ENCODE measurements around the gene ZCCHC12.
"Not testable (repeated sequence)": the region's sequence is repeated elsewhere in the genome, so short reads cannot be mapped to it uniquely, and the experiment has no call there.

Gene ZCCHC12

DNA sequence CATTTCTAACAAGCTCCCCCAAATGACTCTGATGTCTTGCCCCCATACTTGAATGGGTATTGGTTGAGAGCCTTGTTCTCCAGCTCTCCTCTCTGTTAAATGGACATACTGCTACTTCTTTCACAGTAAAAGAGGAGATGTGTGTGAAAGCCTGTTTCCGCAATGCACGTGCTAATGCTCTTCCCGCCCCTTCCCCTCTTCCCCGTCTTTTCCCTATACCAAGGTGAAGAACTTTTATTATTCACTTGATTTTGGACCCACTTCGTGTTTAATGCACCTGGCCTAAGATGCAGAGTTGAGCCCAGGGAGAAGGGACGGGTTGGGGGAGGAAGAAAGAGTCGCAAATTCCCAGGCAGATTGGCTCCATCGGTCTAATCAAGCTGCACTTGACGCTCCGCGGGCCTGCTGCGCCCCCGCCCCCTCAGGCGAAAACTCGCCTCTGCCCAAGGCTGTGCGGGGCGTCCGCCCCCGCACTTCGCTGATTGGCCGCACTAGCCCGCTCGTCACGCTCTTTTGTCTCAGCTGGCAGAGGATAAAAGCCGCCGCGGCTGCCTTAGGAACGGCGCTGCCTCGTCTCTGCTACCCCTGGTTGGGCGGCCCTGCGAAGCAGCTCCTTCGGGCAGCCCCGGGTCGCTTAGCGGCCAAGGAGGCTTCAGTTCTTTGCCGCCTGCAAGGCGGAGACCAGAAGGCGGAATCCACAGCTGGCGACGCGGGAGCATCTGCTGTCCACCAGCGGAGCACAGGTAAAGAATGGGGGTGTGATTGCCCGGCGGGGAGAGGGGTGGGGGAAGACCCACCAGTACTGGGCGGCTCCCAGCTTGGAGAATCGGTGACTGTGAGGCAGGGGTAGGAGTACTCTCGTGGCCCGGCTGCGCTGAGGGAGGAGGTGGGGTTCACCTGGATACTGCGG, at the start of gene ZCCHC12:
ZCCHC12 (plus strand) TSS at position 562 of the 910 bp plus-strand sequence. CDS start 1,421 bp downstream, outside the sequence.
- DNase-seq (ENCODE audit: low read depth) = no peak

- no peak for DNase-seq (ENCODE audit: low read depth)
Measured at GRCh38 chrX:118779581-118779980, 44.0 kb upstream of the ZCCHC12 start.

- no peak for DNase-seq (ENCODE audit: low read depth)
Measured at GRCh38 chrX:118780509-118780908, 43.1 kb upstream of the ZCCHC12 start.

- no peak for DNase-seq (ENCODE audit: low read depth)
Measured at GRCh38 chrX:118780911-118781310, 42.7 kb upstream of the ZCCHC12 start.

DNA sequence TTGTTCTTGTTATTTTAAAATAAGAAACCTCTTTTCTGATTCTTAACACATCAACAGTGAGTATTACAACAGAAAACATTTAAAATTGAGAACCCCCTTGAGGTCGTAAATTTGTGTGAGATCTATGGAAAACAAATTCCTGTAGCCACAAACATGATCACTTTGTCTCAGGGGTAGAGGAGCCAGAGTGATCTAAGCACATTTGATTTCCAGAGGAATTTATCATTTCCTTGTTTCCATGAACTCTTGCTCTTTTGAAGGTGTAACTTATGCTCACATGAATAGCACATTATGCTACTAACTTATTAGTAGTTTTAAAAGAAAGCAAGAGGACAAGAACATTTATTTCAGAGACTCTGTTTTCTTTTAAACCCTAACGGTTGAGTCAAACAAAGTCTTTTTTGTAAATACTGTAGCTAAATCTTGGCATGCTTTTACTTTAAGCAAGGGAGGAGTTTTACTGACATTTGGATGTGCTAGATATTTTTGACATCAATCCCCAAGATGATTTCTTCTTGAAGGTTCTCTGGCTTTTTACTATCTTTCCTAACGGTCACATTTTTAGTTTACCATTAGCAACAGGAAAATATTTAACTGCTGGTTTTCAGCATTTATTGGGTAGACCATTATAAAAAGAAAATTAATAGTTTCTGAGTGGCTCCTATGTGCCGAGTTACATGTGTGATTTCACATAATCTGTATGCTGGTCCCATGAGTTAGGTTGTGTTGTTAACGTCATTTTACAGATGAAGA, 27.9 kb upstream of the ZCCHC12 start:
- no peak for DNase-seq (ENCODE audit: low read depth)

- no peak for DNase-seq (ENCODE audit: low read depth)
Measured at GRCh38 chrX:118802857-118803256, 20.8 kb upstream of the ZCCHC12 start.

DNA sequence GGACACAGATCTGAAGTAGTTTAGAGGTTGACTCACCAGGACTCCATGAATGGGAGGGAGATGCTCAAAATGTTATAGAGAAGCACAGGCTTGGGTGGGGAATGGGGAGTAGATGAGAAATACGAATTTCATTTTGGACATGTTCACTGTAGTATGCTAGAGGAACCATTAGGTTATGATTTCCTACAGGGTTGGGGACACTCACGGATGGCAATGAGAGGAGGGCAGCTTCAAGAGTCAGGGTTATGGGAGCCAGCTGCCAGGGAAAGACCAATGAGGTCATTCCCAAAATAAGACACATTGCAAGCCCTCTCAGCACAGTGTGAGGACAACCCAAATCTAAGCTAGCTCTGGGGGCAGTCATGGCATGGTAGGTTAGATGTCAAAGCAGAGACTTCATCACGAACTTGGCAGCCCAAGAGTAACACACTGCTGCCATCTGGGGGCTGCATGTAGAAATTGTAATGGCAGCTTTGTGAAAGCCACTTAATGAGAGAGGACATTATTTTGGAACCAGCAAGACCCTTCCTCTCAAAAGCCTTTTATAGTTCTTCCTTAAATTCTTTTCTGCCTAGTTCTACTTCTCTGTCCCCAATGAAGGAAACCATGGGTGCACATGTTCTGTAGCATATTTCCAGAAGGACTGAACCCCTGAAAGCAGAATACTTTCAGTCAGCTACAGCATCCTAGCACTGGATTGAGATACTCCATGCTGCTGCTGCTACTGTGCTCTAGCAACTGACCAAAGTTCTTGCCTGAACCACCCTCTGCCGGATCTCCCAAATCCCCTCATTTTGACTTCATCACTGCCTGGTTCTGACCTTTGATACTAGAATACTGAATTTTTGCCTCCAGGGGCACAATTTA, 16.2 kb upstream of the ZCCHC12 start:
- DNase-seq (ENCODE audit: low read depth) = peak; percentile 9

GRCh38 chrX:118817257-118817656, 6.4 kb upstream of the ZCCHC12 start:
- not testable (repeated sequence) for DNase-seq (ENCODE audit: low read depth)

- DNase-seq (ENCODE audit: low read depth) = no peak
Measured at GRCh38 chrX:118824173-118824730, 628 bp downstream of the ZCCHC12 start.

GRCh38 chrX:118825227-118825626, 1.6 kb downstream of the ZCCHC12 start:
- no peak for DNase-seq (ENCODE audit: low read depth)

DNA sequence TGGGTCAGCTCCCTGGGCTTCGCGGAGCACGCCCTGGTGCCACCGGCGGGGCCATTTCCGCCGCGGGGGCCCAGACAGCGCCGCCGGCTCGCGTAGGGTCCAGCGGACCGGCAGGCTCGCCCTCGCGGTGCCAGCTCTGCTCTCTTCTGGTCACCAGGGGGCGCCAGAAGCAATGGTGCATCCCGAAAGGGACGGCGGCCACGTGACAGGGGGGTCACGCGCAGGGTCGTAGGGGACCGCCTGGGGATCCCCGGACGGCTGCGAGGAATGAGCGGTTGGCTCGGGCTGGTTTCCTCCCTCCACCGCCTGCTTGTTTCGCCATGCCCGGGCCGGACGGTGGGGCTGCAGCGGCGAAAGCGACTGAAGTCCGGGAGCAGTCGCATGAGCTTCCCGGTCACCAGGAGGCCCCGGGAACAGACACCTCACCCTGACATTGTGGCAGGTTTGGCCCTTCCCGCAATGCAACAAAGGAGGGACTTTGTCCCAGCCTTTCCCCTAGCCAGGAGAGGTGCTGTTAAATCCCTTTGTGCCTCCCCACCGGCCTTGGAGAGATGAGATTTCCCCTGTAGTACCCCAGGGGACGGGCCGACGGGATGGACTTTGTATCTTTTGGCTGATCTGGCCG, 15.8 kb downstream of the ZCCHC12 start:
- no peak for DNase-seq (ENCODE audit: low read depth)

DNA sequence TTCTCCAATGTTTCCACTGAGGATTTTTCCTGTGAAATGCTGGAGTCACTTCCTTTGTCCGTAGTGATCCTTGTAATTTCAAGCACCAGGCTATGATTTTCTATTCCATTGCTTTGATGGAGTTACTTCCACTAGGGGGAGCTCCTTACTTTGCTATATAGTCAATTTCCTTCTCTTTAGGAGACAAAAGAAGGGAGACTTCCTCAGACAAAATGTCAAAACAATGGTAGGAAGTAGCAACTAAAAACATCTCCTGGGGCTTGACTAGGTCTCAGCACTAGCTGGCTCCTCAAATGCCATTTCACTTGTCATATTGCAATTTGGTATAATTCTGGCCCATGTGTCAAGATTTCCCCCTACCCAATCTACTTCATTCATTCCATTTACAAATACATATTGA, 24.1 kb downstream of the ZCCHC12 start:
- DNase-seq (ENCODE audit: low read depth) = no peak

DNA sequence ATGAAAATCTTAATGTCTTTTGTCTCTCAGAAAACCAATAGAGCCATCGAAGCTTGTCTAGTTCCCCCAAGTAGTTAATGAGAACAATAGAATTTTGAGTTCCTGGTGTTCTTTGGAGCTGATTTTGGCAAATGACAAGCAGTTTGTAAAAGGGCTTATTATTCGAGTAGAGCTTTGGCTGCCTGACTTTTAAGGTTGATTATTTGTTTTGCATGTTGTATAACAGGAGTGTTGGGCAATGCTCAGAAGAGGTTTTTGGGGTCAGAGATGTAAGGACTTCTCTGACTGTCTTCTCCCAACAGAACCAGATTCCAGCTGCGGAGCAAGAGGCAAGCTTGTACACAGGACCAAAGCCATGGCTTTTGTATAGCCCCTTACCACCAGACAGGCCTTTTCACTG, 30.0 kb downstream of the ZCCHC12 start:
- DNase-seq (ENCODE audit: low read depth) = no peak

DNA sequence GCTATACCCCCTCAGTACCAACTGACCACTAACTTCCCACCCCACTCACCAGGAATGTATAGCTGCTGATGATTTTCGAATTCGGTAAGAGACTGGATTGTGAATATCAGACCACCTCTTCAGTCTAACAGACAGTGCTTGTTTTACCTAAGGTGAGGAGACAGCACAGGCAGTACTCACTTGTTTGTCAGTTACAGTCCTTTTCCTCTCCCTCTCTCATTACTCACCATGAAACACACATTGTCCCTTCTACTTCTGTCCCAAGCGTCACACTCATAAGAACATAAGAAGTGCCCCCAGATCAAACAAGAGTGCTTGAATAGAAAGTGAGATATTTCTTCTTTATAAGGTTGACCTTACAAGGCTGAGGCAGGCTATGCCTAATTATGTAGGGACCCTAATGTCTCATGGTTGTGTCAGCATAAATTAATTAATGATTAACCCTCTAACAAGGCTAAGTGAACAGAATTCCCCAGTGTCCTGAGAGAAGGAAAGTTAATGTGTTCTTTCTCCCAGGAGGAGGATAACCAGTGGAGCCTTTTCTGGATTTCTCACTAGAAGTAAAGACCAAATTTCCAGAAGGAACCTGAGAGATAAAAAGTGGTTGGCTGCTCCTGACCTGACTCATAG, 32.2 kb downstream of the ZCCHC12 start:
- DNase-seq (ENCODE audit: low read depth) = no peak

GRCh38 chrX:118857006-118857405, 33.4 kb downstream of the ZCCHC12 start:
- DNase-seq (ENCODE audit: low read depth) = no peak

- DNase-seq (ENCODE audit: low read depth) = no peak
Measured at GRCh38 chrX:118861338-118861737, 37.7 kb downstream of the ZCCHC12 start.

DNA sequence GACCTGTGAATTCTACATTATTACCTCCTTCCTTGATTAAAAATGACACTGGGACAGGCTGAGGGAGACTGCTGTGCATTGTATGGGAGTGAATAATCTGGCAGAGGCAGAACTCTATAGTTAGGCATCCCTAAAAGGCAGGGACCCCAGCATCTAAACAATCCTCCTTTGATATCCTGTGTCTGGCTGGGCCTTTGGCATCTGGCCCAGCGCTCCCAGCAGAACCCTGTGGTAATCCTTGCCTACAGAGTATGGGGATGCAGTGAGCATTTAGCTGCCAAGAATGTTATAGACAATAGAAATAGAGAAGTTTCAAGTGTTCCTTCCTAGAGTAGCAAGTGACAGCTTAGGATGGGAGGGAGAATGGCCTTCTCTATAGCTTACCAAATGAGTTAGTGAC, 38.5 kb downstream of the ZCCHC12 start:
- DNase-seq (ENCODE audit: low read depth) = no peak

DNA sequence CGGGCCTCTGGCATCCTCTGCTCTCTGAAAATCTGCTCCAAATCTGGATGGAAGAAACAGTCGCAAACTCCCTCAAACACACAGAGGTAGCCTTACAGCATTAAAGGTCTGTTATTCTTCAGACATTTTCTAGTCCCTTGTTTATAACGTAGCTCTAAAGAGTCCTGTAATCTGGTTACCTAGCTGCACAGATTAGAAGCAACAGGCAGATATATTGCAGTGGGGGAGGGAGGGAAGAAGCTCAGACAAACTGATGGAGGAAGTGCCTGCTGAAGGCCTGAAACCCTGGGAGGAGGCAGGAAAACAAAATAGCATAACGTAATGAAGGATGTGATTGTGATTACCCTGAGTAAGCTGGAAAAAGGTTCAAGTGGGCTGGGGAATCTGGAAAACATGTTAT, 39.4 kb downstream of the ZCCHC12 start:
- DNase-seq (ENCODE audit: low read depth) = no peak

DNA sequence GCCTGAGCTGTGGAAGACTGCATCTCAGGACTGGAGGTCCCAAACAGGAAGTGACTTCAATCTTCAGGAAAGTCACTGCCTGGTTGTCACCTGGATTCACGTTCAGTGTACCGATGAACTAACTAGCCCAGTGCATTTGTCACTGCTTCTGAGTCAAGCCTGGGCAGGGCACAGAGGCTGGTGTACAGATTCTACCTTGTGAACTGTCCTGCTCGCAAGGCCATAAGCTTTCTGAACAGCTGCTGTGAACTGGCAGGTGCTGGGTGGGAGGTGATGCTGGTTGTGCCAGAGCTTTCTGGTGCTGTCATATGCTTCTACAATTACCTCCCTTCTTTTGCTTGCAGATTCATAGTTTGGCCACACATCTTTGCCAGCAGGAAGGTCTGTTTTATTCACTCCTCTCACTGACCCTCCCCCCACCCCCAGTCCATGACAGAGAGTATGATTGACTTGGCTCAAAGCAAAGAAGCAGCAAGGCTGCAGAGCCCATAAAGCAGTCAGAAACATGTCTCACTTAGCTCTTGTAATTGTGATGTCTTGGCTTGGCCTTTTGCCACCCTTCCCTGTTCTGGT, 40.5 kb downstream of the ZCCHC12 start:
- no peak for DNase-seq (ENCODE audit: low read depth)

DNA sequence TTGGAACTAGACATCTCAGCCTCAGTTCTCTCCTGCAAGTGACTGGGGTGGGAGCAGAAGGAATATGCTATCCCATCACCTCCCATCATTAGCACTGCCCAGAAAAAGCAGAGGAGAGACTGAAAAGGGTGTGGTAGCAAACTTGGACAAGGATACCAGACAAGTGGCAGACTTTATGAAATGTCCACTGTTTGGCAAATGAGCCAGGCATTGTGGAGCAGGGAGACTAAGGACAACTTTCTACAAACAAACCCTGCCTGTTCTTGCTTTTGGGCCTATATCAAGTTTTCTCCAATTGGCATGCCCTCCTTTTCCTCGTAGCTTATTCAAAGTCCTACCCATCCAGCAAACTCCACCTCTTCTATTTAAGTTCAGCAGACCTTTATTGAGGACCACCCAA, 41.6 kb downstream of the ZCCHC12 start:
- no peak for DNase-seq (ENCODE audit: low read depth)

GRCh38 chrX:118867251-118867650, 43.6 kb downstream of the ZCCHC12 start:
- DNase-seq (ENCODE audit: low read depth) = no peak
